ENCODE data around the gene LDAH.

DNA sequence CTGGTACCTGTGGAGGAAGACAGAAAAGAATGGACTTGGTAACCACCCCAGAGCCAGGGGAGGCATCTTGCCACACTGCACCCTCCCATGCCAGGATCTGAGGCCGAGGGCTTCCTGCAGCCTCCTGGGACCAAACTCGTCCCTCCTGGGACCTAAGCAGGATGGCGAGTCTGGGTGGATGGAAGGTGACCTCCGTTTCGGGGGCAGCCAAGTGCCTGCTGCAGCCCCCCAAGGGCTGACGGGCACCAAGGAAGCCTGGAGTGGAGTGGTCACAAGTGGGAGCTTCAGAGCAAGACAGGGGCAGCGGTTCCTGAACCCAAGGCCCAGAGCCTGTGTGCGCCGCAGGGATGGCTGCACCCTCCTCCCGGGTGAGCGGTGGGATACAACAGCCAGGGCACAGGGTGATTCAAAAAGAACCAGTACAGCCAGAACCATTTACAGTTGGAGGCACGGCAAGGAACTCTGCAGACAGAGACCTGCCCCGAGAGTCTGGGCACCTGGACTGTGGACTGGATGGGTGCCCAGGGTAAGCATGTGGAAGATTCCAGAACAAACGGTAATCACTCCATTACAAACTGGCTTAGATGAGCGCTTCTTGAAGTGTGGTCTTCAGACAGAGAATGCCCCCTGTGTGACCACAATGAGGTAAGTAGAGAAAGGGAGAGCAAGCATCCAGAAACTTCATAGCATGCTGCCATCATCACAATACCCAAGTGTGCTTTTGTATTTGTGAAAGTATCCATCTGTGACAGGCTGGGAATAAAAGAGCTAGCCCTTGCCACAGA lies 184.1 kb downstream of the LDAH start:
- TF ChIP-seq, protein P1, sequence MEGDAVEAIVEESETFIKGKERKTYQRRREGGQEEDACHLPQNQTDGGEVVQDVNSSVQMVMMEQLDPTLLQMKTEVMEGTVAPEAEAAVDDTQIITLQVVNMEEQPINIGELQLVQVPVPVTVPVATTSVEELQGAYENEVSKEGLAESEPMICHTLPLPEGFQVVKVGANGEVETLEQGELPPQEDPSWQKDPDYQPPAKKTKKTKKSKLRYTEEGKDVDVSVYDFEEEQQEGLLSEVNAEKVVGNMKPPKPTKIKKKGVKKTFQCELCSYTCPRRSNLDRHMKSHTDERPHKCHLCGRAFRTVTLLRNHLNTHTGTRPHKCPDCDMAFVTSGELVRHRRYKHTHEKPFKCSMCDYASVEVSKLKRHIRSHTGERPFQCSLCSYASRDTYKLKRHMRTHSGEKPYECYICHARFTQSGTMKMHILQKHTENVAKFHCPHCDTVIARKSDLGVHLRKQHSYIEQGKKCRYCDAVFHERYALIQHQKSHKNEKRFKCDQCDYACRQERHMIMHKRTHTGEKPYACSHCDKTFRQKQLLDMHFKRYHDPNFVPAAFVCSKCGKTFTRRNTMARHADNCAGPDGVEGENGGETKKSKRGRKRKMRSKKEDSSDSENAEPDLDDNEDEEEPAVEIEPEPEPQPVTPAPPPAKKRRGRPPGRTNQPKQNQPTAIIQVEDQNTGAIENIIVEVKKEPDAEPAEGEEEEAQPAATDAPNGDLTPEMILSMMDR (conservative IDR thresholded peaks at IDR 0.05; ENCODE audit: low read depth, low read length): no peak
- TF ChIP-seq EZH2 (IDR thresholded peaks at IDR 0.05; ENCODE audit: borderline replicate concordance, low read depth, low read length, poor library complexity, severe bottlenecking): no peak
